Measurements from ENCODE around the gene STK10. TPM values are rescaled to one million over a fixed set of nuclear protein-coding genes. Genes with fewer than 3 reads are reported as not detected.

Gene STK10
- total and polyA plus RNA-seq, 9 of the 15 experiments (the other 6 are each of a cell fraction or from before 2014, with no cell fraction given), result 0.30 to 6.7 (median 2.4) TPM

DNA sequence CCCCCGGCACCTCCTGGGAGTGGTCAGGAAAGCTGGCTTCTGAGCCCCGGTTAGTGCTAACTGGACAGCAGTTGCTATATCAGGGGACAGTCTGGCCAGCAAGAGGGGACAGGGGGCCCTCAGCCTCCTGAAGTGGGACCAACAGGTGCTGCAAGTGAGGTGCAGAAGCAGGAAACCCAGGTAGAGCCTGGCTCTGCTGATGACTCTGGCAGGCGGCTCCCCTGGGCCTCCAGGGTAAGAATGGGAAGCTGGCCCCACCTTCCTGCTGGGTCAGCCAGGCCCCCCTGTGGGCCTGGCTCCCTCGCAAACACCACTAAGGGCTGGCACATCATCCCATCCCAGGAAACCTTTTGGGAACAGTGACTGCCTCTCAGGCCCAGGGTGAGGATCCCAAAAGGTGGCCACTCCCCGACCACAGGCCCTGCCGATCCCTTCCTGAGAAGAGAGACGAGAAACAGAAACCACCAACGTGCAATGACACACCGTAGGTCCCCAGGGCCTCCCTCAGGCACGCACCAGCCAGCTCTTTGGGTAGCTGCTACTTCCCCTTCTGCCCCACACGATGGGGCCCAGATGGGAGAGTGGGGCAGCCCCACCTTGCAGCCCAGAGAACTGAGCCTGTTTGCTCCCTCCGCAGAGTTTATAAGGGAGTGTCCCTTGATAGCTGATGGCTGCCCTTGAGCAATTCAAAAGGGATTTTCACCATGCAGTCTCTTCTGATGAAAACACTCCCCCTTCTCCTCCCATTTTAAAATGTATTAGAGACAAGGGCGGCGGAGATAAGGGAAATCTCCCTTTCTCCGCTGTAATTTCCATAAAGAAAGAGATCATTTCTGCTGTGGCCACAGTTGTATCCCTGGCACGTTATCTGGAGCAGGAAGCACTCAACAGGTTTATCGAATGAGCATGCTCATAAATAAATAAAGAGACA is 76.8 kb downstream of the STK10 start (continued):
- no peak for TF ChIP-seq DIDO1 (tag; IDR thresholded peaks at IDR 0.05; ENCODE audit: low read depth)
- no peak for TF ChIP-seq MECOM (CRISPR knock-in tag; IDR thresholded peaks at IDR 0.05)
- TF ChIP-seq MYC (IDR thresholded peaks at IDR 0.05; ENCODE audit: low read depth, low read length), result no peak
- TF ChIP-seq MYC (CRISPR knock-in tag; IDR thresholded peaks at IDR 0.05; ENCODE audit: borderline replicate concordance, low read depth), result no peak
- no peak for TF ChIP-seq AFF1 (IDR thresholded peaks at IDR 0.05; ENCODE audit: low read depth in 1 of 2, partially characterized antibody in 2 of 2)
- no peak for TF ChIP-seq ZNF23 (CRISPR knock-in tag; IDR thresholded peaks at IDR 0.05)
- TF ChIP-seq SRSF7 (optimal IDR thresholded peaks at IDR 0.05; ENCODE audit: low read depth, low read length), result no peak
- TF ChIP-seq, protein P1, sequence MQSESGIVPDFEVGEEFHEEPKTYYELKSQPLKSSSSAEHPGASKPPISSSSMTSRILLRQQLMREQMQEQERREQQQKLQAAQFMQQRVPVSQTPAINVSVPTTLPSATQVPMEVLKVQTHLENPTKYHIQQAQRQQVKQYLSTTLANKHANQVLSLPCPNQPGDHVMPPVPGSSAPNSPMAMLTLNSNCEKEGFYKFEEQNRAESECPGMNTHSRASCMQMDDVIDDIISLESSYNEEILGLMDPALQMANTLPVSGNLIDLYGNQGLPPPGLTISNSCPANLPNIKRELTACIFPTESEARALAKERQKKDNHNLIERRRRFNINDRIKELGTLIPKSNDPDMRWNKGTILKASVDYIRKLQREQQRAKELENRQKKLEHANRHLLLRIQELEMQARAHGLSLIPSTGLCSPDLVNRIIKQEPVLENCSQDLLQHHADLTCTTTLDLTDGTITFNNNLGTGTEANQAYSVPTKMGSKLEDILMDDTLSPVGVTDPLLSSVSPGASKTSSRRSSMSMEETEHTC (IDR thresholded peaks at IDR 0.05), result no peak
